ENCODE results near the gene SIK1.
"Not testable (repeated sequence)": the region's sequence is repeated elsewhere in the genome, so short reads cannot be mapped to it uniquely, and the experiment has no call there.

Gene SIK1

DNA sequence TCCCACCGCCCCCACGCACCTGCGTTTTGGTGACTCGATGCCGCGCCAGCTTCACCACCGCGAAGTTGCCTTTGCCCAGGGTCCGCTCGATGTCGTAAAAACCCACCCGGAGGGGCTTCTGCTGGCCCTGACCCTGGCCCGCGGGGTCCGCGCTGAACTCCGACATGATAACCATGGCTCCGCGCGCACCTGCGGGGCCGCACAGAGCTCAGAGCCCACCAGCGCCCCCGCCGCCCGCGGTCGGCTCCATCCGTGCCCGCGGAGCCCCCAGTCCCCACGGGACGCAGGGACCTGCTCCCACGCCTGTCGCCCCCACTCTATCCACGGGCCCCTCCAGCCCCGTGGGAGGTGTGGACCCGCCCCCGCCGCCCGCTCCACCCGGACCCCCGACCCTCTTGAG is 927 bp downstream of the SIK1 start:
- not testable (repeated sequence) for H3K4me3 ChIP-seq (ENCODE audit: low read depth, low read length); H3K27me3 ChIP-seq (ENCODE audit: insufficient read depth, low read depth, severe bottlenecking); H3K36me3 ChIP-seq; H3K9me3 ChIP-seq (ENCODE audit: severe bottlenecking); DNase-seq; H3K27ac ChIP-seq

DNA sequence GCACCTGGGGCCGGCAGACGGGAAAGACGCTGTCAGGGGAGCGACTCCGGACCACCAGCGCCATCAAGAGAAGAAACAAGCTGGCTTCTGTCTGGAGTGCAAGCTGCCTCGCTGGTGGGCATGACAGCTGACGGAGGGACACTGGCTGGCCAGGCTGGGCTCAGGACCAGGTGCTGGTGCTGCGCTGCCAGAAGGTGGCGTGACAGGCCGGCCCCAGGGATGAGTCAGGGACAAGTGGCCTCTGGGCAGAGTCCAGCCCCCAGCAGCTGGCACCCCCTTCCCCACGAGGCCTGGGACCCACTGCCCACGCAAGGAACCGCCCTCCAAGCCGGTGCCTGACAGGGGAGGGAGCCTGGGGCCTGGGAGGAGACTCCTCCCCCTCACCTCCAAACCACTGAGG is 7.5 kb downstream of the SIK1 start:
- not testable (repeated sequence) for H3K27me3 ChIP-seq (ENCODE audit: insufficient read depth, low read depth, severe bottlenecking); DNase-seq; H3K9me3 ChIP-seq (ENCODE audit: severe bottlenecking); H3K36me3 ChIP-seq; H3K27ac ChIP-seq; H3K4me3 ChIP-seq (ENCODE audit: low read depth, low read length)

DNA sequence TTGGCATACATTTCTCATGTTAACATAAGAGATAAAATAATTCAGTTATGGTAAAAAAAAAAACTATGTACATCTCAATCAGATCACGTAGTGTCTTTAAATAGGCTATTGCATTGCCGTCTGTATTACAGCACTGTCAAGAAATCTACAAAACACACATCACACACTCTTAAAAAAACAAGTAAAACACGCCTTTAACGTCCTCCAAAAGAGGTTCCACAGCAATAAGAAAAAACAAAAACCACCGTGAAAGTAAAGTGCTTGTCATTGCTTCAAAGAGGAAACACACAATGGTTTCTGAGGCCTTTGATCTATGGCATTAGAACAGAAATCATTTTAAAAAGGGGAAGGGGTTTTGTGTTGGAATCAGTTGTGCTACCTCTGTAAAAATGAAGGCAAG is 12.4 kb downstream of the SIK1 start:
- not testable (repeated sequence) for H3K27ac ChIP-seq; H3K4me3 ChIP-seq (ENCODE audit: low read depth, low read length); H3K27me3 ChIP-seq (ENCODE audit: insufficient read depth, low read depth, severe bottlenecking); DNase-seq; H3K36me3 ChIP-seq; H3K9me3 ChIP-seq (ENCODE audit: severe bottlenecking)

DNA sequence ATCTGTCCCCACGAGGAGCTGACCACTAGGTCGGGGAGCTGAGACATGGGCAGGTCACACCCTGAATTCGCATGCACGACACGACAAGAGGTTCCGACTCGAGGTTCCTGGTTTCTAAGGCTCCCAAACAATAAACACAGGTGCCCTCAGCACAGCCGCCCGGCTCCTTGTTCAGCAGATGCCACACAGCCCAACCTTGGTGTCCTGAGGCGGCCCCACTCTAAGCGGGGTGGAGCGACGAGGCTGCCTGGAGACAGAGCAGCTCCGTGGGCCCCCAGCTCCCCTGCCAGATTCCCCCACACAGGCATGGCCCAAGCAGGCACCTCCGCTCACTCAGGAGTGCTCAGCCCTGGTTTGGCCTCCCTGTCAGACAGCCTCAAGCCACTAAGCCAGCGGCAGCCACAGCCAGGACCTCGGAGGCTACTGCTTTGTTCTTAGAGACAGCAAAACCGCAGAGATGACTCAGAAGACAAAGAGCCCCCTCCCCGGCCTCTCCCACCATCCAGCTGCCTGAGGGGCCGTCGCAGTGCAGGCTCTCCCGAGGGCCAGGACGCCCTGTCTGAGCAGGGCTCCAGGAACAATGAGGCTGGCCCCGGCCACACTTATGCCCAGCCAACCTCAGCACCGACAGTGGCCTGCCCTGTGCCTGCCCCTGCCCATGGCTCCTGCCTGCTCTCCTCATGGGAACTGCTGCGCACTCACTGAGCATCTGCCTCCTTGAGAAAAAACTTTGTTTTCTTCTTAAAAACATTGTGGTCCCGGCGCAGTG is 14.7 kb downstream of the SIK1 start:
- H3K36me3 ChIP-seq; H3K27me3 ChIP-seq (ENCODE audit: insufficient read depth, low read depth, severe bottlenecking); DNase-seq; H3K27ac ChIP-seq; H3K9me3 ChIP-seq (ENCODE audit: severe bottlenecking); H3K4me3 ChIP-seq (ENCODE audit: low read depth, low read length): not testable (repeated sequence)

DNA sequence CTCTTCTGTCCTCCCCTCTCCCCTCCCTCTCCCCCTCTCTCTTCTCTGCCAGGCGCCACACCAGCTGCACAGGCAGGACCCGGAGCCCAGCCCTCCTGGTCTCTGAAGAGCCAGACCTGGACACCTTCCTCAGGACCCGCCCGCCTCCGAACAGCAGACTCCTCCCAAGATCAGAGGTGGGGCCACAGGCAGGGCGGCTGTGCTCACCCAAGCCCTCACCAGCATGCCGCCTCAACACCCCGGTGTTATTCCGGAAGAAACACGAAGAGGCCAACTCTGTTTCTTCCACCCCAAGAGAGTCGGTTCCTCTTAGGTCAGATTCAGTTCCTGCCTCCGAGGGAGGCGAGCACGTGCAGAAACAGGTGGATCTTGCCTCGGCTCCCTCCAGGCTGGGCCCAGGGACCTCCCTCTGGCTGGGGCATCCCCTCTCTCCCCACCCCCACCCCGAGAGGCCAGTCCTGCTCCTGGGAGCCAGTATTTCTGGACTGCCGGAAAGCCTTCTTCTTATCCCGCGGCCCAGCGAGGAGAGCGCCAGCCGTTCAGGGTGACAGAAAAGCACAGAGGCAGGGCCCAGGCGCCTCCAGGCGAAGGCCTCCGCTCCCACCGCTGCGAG is 16.4 kb downstream of the SIK1 start:
- not testable (repeated sequence) for H3K9me3 ChIP-seq (ENCODE audit: severe bottlenecking); DNase-seq; H3K4me3 ChIP-seq (ENCODE audit: low read depth, low read length); H3K27me3 ChIP-seq (ENCODE audit: insufficient read depth, low read depth, severe bottlenecking); H3K36me3 ChIP-seq; H3K27ac ChIP-seq

DNA sequence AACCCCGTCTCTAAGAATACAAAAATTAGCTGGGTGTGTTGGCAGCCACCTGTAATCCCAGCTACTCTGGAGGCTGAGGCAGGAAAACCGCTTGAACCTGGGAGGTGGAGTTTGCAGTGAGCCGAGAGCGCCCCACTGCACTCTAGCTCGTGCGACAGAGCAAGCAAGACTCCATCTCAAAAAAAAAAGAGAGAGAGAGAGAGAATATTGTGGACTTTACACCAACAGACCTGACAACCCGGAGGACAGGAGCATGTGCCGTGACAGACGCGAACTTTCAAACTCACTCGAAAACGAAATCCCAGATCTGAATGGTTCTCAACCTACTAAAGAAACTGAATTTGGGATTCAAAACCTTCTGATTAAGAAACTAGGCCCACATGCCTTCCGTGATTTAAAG is 19.8 kb downstream of the SIK1 start:
- H3K36me3 ChIP-seq; H3K9me3 ChIP-seq (ENCODE audit: severe bottlenecking); H3K4me3 ChIP-seq (ENCODE audit: low read depth, low read length); H3K27me3 ChIP-seq (ENCODE audit: insufficient read depth, low read depth, severe bottlenecking); H3K27ac ChIP-seq; DNase-seq: not testable (repeated sequence)

DNA sequence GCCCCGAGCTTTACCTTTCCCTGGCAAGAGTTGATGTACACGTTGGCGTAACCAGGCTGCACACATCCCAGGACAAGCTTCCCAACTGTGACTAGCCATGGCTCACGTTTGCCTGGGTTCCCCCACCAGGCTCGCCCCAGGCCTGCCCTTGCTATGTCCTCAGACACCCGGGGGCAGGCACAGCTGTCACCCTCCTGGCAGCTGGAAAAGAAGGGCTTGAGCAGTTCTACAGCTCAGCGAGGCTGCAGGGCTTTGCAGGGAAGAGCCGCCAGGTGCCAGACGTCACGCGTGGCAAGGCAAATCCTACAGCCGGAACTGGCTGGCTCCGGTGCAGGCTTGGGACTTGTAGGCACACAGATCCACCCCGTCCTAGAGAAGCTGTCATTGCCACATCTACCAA is 22.5 kb downstream of the SIK1 start:
- DNase-seq; H3K27me3 ChIP-seq (ENCODE audit: insufficient read depth, low read depth, severe bottlenecking); H3K27ac ChIP-seq; H3K9me3 ChIP-seq (ENCODE audit: severe bottlenecking); H3K36me3 ChIP-seq; H3K4me3 ChIP-seq (ENCODE audit: low read depth, low read length): not testable (repeated sequence)

DNA sequence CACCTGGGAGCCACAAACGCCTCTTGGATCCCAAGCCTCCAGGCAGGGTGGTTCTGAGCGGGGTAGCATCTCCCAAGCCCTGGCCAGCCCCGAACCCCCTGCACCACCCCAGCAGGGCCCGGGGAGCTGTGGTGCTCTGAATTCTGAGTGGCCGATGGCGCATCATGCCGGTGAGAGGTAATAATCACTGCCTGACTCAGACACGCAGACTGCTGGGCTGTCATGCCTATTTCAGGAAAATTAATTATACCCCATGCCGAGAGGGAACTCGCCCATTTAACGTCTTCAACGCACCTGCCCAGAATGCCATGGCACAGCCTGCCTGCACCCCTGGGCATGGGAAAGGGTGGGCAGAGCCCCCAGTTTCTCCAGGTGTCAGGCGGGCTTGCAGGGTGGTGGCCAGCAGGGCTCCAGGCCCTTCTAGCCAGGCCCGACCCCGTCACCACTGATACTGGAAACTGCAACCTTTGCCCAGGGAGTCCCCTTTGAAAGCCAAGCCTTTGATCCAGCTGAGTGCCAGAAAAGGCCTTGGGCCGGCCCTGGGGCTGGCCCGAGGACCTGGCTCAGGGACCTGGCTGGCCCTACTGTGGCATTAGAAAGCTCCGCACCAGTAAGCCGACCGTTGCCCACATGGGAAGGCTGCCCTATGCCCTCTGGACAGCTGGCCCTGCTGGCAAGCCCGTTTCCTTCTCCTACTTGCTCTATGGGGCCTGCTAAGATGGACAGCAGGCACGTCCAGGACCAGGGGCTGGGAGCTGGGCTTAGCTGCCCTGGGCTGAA is 23.1 kb downstream of the SIK1 start:
- peak; percentile 7 for DNase-seq
- H3K4me3 ChIP-seq (ENCODE audit: low read depth, low read length); H3K27me3 ChIP-seq (ENCODE audit: insufficient read depth, low read depth, severe bottlenecking); H3K9me3 ChIP-seq (ENCODE audit: severe bottlenecking); H3K36me3 ChIP-seq; H3K27ac ChIP-seq: not testable (repeated sequence)

DNA sequence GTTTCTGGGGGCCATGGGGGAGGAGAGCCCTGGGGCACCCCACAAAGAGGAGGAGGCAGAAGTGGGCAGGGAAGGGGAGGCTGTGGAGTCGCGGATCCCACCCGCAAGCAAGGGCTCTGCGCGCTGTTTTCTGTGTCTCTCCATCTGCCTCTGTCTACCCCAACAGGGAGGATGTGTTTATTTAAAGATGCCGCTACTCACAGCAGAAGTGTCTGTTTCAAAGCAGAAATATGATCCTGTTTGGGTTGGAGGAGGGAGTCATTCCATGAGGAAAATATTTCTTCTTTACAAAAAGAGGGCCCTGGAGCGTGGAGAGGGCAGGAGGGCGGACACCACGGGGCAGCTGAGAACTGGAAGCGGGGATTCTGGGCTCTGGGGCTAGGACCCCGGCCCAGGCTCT is 25.8 kb downstream of the SIK1 start:
- H3K36me3 ChIP-seq; H3K9me3 ChIP-seq (ENCODE audit: severe bottlenecking); H3K4me3 ChIP-seq (ENCODE audit: low read depth, low read length); H3K27me3 ChIP-seq (ENCODE audit: insufficient read depth, low read depth, severe bottlenecking); DNase-seq; H3K27ac ChIP-seq: not testable (repeated sequence)

DNA sequence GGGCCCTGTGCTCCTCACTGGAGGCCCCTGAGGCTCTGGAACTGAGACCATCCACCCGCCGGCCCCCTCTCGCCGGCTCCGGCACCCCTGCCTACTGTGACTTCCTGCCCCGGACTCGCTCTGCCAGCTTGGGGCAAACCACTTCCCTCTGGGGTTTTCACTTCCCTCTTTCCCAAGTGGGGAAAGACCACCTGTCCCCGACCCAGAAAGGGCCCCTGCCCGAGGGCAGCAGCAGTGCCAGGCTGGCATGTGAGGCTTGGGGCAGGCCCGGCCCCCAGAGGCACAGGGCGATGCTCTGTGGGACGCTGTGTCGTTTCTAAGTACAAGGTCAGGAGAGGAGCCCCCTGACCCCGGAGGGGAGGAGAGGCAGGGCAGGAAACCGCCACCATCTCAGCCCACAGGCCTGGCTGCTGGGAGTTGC is 27.3 kb downstream of the SIK1 start:
- H3K27ac ChIP-seq; DNase-seq; H3K36me3 ChIP-seq; H3K9me3 ChIP-seq (ENCODE audit: severe bottlenecking); H3K27me3 ChIP-seq (ENCODE audit: insufficient read depth, low read depth, severe bottlenecking); H3K4me3 ChIP-seq (ENCODE audit: low read depth, low read length): not testable (repeated sequence)

DNA sequence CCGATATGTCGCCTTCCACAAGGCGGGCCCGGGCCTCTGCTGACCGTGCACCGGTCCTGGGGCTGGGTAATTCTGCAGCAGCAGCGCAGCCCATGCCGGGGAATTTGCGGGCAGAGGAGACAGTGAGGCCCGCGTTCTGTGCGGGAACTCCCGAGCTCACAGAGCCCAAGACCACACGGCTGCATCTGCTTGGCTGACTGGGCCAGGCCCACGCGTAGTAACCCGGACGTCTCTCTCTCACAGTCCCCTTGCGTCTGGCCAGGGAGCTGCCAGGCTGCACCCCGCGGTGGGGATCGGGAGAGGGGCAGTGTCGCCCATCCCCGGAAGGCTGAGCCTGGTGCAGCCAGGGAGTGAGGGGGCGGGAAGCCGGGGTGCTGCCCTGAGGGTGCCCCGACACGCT is 27.8 kb downstream of the SIK1 start:
- DNase-seq; H3K27ac ChIP-seq; H3K4me3 ChIP-seq (ENCODE audit: low read depth, low read length); H3K27me3 ChIP-seq (ENCODE audit: insufficient read depth, low read depth, severe bottlenecking); H3K36me3 ChIP-seq; H3K9me3 ChIP-seq (ENCODE audit: severe bottlenecking): not testable (repeated sequence)

DNA sequence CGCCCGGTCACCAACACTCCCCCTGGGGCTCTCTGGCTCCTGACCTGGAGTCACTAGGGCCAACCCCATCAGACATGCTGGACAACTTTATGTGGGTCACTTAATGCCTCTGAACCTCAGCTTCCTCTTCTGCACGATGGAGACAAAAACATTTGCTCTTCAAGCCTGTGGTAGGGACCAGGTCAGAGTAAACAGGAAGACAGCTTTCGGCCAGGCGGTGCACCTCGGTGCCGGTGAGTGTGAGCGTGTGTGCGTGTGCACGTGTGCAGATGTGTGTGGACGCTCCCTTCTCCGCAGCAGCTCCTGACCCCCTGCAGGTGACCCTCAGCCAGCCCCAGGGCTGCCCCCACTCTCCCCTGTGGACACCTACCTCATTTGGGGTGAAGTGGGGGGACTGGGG is 28.4 kb downstream of the SIK1 start:
- not testable (repeated sequence) for H3K9me3 ChIP-seq (ENCODE audit: severe bottlenecking); DNase-seq; H3K27me3 ChIP-seq (ENCODE audit: insufficient read depth, low read depth, severe bottlenecking); H3K4me3 ChIP-seq (ENCODE audit: low read depth, low read length); H3K27ac ChIP-seq; H3K36me3 ChIP-seq

DNA sequence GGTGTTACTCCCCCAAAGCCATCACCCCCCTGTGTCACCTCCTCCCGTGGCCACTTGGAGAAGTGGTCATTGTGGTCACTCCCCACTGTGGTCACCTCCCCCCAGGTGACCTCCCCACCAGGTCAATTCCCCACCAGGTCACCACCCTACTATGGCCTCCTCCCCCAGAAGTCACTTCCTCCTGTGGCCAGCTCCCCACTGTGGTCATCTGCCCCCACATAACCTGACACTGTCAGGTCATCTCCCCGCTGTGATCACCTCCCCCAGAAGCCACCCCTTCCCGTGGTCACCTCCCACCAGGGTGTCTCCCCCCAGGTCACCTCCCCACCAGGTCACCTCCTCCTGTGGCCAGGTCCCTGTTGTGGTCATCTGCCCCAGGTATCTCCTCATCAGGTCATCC is 28.9 kb downstream of the SIK1 start:
- not testable (repeated sequence) for H3K4me3 ChIP-seq (ENCODE audit: low read depth, low read length); H3K9me3 ChIP-seq (ENCODE audit: severe bottlenecking); H3K27ac ChIP-seq; DNase-seq; H3K36me3 ChIP-seq; H3K27me3 ChIP-seq (ENCODE audit: insufficient read depth, low read depth, severe bottlenecking)

DNA sequence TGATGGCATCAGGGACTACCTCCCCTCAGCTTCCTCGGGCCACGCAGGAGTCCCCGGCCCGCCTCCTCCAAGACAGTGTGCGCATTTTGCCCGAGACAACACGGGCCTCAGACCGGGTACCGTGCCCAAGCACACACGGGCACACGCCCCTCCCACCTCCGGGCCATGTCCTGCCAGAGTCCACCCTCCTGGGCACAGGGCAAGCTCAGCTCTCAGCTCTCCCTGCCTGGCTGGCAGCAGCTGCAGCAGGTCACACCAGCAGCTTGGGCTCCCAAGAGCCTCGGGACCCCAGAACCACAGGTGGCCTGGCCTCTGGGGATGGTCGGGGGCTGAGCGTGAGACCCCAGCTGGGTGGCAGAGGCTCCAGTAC is 29.5 kb downstream of the SIK1 start:
- not testable (repeated sequence) for DNase-seq; H3K4me3 ChIP-seq (ENCODE audit: low read depth, low read length)

More for the DNA sequence above, 29.5 kb downstream of the SIK1 start:
- H3K27me3 ChIP-seq (ENCODE audit: insufficient read depth, low read depth, severe bottlenecking); H3K27ac ChIP-seq; H3K9me3 ChIP-seq (ENCODE audit: severe bottlenecking); H3K36me3 ChIP-seq: not testable (repeated sequence)

Measured in WERI-Rb-1 (cell line).